ENCODE measurements around the gene TRIM67. TPM values are rescaled to one million over a fixed set of nuclear protein-coding genes. Genes with fewer than 3 reads are reported as not detected.

The TRIM67 gene
- total RNA-seq, 1 donor from 2014 or later: not detected

DNA sequence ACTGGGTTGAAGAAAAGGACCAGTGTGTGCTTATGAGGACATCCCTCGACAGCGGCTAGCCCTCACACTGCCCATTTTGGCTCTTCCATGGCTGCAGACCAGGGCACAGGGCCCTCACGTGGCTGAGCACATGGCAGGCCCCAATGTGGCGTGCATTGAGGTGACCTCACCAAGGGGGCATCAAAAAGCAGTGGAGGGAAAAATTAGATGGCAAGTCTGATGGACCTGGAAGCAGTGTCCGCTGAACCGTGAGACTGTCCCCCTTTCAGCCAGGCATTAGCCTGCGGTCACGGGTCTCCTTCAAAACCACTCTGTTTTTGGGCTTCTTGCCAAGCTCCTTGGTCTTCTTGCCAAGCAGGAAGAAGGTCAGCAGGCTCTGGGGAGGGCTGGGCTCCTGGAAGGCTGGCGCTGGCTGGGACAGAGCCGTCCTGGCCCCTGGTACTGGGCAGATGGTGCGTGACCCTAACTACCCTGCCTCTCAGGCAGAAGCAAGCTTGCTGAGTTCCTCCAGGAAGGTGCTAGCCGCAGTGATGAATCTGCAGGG is 30.8 kb downstream of the TRIM67 start:
- Mint-ChIP-seq H3K27ac (no peak overlapping the region), H3K9me3 (peaks cover 10% of the 10 kb centered on the region), H3K36me3 (no peaks in the 10 kb centered on the region), H3K27me3 (ENCODE audit: insufficient read depth, low read depth) (peaks cover 9% of the 10 kb centered on the region), H3K4me1 (peaks cover 12% of the 10 kb centered on the region), H3K4me3 (no peak overlapping the region)
- Histone ChIP-seq H2AFZ (replicated peaks) (no peak overlapping the region), H3K4me2 (peak overlapping the region; percentile 42), H3F3A (ENCODE audit: low read depth) (peaks cover 6% of the 10 kb centered on the region), H3K9me3 (ENCODE audit: low read depth) (no peaks in the 10 kb centered on the region), H3K9ac (no peak overlapping the region), H3K27me3 (no peaks in the 10 kb centered on the region), H4K20me1 (ENCODE audit: low read depth) (no peaks in the 10 kb centered on the region), H3K4me1 (peaks cover 18% of the 10 kb centered on the region), H3K36me3 (no peaks in the 10 kb centered on the region), H3K4me3 (no peak overlapping the region), H3K79me2 (ENCODE audit: low read depth) (no peaks in the 10 kb centered on the region), H3K27ac (no peak overlapping the region)
- DNase-seq (ENCODE audit: low spot score): no peak
- no peak for TF ChIP-seq EZH2phosphoT487 (IDR thresholded peaks at IDR 0.05)
- TF ChIP-seq, protein P1, sequence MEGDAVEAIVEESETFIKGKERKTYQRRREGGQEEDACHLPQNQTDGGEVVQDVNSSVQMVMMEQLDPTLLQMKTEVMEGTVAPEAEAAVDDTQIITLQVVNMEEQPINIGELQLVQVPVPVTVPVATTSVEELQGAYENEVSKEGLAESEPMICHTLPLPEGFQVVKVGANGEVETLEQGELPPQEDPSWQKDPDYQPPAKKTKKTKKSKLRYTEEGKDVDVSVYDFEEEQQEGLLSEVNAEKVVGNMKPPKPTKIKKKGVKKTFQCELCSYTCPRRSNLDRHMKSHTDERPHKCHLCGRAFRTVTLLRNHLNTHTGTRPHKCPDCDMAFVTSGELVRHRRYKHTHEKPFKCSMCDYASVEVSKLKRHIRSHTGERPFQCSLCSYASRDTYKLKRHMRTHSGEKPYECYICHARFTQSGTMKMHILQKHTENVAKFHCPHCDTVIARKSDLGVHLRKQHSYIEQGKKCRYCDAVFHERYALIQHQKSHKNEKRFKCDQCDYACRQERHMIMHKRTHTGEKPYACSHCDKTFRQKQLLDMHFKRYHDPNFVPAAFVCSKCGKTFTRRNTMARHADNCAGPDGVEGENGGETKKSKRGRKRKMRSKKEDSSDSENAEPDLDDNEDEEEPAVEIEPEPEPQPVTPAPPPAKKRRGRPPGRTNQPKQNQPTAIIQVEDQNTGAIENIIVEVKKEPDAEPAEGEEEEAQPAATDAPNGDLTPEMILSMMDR (IDR thresholded peaks at IDR 0.05): no peak
- no peak for TF ChIP-seq EZH2 (IDR thresholded peaks at IDR 0.05)

DNA sequence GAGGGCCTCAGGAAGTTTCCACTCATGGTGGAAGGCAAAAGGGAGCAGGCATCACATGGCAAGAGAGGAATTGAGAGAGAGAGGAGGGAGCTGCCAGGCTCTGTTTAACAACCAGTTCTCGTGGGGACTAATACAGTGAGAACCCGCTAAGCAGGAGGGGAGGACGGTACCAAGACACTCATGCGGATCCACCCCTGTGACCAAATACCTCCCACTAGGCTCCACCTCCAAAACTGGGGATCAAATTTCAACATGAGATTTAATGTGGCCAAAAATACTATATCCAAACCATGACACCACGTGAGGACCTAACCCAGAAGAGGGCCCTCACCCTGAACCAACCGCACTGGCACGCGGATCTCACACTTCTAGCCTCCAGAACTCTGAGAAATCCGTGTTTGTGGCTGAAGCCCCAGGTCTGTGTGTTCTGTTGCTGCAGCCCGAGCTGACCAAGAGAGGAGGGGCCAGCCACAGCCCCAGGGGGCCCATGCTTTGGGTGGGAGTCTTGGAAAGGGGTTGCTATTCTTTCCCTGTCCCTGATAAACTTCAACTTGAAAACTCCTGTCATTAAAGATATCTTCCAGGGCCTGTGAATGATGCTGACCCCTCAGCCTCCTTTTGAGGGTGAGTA is 32.0 kb downstream of the TRIM67 start:
- TF ChIP-seq, protein P1 (IDR thresholded peaks at IDR 0.05): no peak
- peaks cover 10% of the 10 kb centered on the region for H3K9me3 Mint-ChIP-seq
- no peak overlapping the region for H2AFZ ChIP-seq (replicated peaks)
- H3K4me3 ChIP-seq: no peak overlapping the region
- H4K20me1 ChIP-seq (ENCODE audit: low read depth): no peaks in the 10 kb centered on the region
- peak overlapping the region; percentile 46 for H3K27ac Mint-ChIP-seq
- no peaks in the 10 kb centered on the region for H3K27me3 ChIP-seq
- peaks cover 12% of the 10 kb centered on the region for H3K4me1 ChIP-seq
- H3K4me3 Mint-ChIP-seq: no peak overlapping the region
- H3K4me1 Mint-ChIP-seq: peaks cover 5% of the 10 kb centered on the region
- no peaks in the 10 kb centered on the region for H3K9me3 ChIP-seq (ENCODE audit: low read depth)
- H3F3A ChIP-seq (ENCODE audit: low read depth): peaks cover 6% of the 10 kb centered on the region
- H3K4me2 ChIP-seq: no peak overlapping the region
- H3K27me3 Mint-ChIP-seq (ENCODE audit: insufficient read depth, low read depth): peaks cover 11% of the 10 kb centered on the region
- no peaks in the 10 kb centered on the region for H3K79me2 ChIP-seq (ENCODE audit: low read depth)
- DNase-seq (ENCODE audit: low spot score): no peak
- H3K36me3 Mint-ChIP-seq: no peaks in the 10 kb centered on the region
- no peaks in the 10 kb centered on the region for H3K36me3 ChIP-seq
- H3K9ac ChIP-seq: no peak overlapping the region
- H3K27ac ChIP-seq: no peak overlapping the region

DNA sequence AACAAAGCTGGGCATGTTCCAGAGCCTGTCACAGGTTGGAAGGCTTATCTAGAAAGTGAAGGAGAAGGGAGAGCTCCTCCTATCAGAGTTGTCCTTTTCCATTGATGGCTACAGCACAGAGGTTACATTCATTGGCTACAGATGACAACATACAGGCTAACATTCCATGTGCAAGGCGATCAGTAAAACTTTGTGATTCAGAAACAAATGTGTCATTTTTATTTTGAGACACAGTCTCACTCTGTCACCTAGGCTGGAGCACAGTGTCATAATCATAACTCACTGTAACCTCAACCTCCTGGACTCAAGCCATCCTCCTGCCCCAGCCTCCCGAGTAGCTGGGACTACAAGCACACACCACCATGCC is 32.6 kb downstream of the TRIM67 start:
- Histone ChIP-seq H3K9ac (no peak overlapping the region), H3K79me2 (ENCODE audit: low read depth) (no peaks in the 10 kb centered on the region), H3K27ac (no peak overlapping the region), H3K36me3 (no peaks in the 10 kb centered on the region), H3K4me1 (peaks cover 12% of the 10 kb centered on the region), H4K20me1 (ENCODE audit: low read depth) (no peaks in the 10 kb centered on the region), H3K27me3 (peaks cover 5% of the 10 kb centered on the region), H3F3A (ENCODE audit: low read depth) (peaks cover 6% of the 10 kb centered on the region), H3K4me3 (no peak overlapping the region), H3K4me2 (no peak overlapping the region), H2AFZ (replicated peaks) (no peak overlapping the region), H3K9me3 (ENCODE audit: low read depth) (no peaks in the 10 kb centered on the region)
- Mint-ChIP-seq H3K4me1 (peaks cover 5% of the 10 kb centered on the region), H3K9me3 (peaks cover 6% of the 10 kb centered on the region), H3K27ac (no peak overlapping the region), H3K27me3 (ENCODE audit: insufficient read depth, low read depth) (peaks cover 11% of the 10 kb centered on the region), H3K4me3 (no peak overlapping the region), H3K36me3 (no peaks in the 10 kb centered on the region)
- DNase-seq (ENCODE audit: low spot score): no peak
- no peak for TF ChIP-seq EZH2phosphoT487 (IDR thresholded peaks at IDR 0.05)
- TF ChIP-seq, protein P1 (IDR thresholded peaks at IDR 0.05): no peak
- TF ChIP-seq EZH2 (IDR thresholded peaks at IDR 0.05): no peak
